ENCODE measurements around the gene PTGIR.

Gene PTGIR

GRCh38 chr19:46644720-46645119, 19.8 kb upstream of the PTGIR start:
- in situ Hi-C loops (cut with HindIII; ENCODE audit: low sequenced_read_pairs): loop anchor here (5.0 kb wide), 1 partner anchor 103 kb away; the partner anchor contains the start of genes FKRP and STRN4

- in situ Hi-C loops (cut with HindIII; ENCODE audit: low sequenced_read_pairs): no loop called here
Observed at GRCh38 chr19:46640656-46641055, 15.8 kb upstream of the PTGIR start.

GRCh38 chr19:46639358-46640182, 14.7 kb upstream of the PTGIR start:
- in situ Hi-C loops (cut with HindIII; ENCODE audit: low sequenced_read_pairs): no loop called here

- in situ Hi-C loops (cut with HindIII; ENCODE audit: low sequenced_read_pairs): no loop called here
Observed at GRCh38 chr19:46637224-46637623, 12.3 kb upstream of the PTGIR start.

GRCh38 chr19:46635920-46636761, 11.3 kb upstream of the PTGIR start, which contains the start of gene GNG8:
TSS of gene GNG8 (minus strand) at chr19:46636202. CDS start at chr19:46634682, 1,520 bp downstream.
- in situ Hi-C loops (cut with HindIII; ENCODE audit: low sequenced_read_pairs): no loop called here

GRCh38 chr19:46634656-46635218, 9.8 kb upstream of the PTGIR start:
- in situ Hi-C loops (cut with HindIII; ENCODE audit: low sequenced_read_pairs): no loop called here

- in situ Hi-C loops (cut with HindIII; ENCODE audit: low sequenced_read_pairs): no loop called here
Observed at GRCh38 chr19:46634045-46634655, 9.3 kb upstream of the PTGIR start.

GRCh38 chr19:46633130-46633529, 8.2 kb upstream of the PTGIR start:
- in situ Hi-C loops (cut with HindIII; ENCODE audit: low sequenced_read_pairs): no loop called here

- in situ Hi-C loops (cut with HindIII; ENCODE audit: low sequenced_read_pairs): no loop called here
Observed at GRCh38 chr19:46631481-46631880, 6.6 kb upstream of the PTGIR start.

- in situ Hi-C loops (cut with HindIII; ENCODE audit: low sequenced_read_pairs): no loop called here
Observed at GRCh38 chr19:46630586-46631205, 5.8 kb upstream of the PTGIR start.

- in situ Hi-C loops (cut with HindIII; ENCODE audit: low sequenced_read_pairs): loop anchor here (5.0 kb wide), 1 partner anchor 33 kb away; the partner anchor contains the start of gene DACT3
Observed at GRCh38 chr19:46629546-46630025, 4.7 kb upstream of the PTGIR start.

- in situ Hi-C loops (cut with HindIII; ENCODE audit: low sequenced_read_pairs): loop anchor here (5.0 kb wide), 1 partner anchor 33 kb away; the partner anchor contains the start of gene DACT3
Observed at GRCh38 chr19:46628970-46629369, 4.1 kb upstream of the PTGIR start.

GRCh38 chr19:46626446-46626845, 1.6 kb upstream of the PTGIR start:
- in situ Hi-C loops (cut with HindIII; ENCODE audit: low sequenced_read_pairs): loop anchor here (5.0 kb wide), 1 partner anchor 36 kb away; the partner anchor contains the start of gene DACT3

- in situ Hi-C loops (cut with HindIII; ENCODE audit: low sequenced_read_pairs): loop anchor here (5.0 kb wide), 1 partner anchor 37 kb away; the partner anchor contains the start of gene DACT3
Observed at GRCh38 chr19:46625731-46626130, 842 bp upstream of the PTGIR start.

- in situ Hi-C loops (cut with HindIII; ENCODE audit: low sequenced_read_pairs): no loop called here
Observed at GRCh38 chr19:46623915-46624502, 880 bp downstream of the PTGIR start.

GRCh38 chr19:46622118-46622446, 2.8 kb downstream of the PTGIR start:
- in situ Hi-C loops (cut with HindIII; ENCODE audit: low sequenced_read_pairs): no loop called here

- in situ Hi-C loops (cut with HindIII; ENCODE audit: low sequenced_read_pairs): no loop called here
Observed at GRCh38 chr19:46621191-46622117, 3.4 kb downstream of the PTGIR start.

- in situ Hi-C loops (cut with HindIII; ENCODE audit: low sequenced_read_pairs): no loop called here
Observed at GRCh38 chr19:46620716-46621115, 4.2 kb downstream of the PTGIR start.

- in situ Hi-C loops (cut with HindIII; ENCODE audit: low sequenced_read_pairs): no loop called here
Observed at GRCh38 chr19:46620267-46620666, 4.6 kb downstream of the PTGIR start.
